BE2C (cell line): Measurements from ENCODE around the gene DUSP16.

Experiments used
- DNase-seq: peaks from one replicate; pipeline ENCODE4 v3.0.0-alpha.2; 2020
- H3K27me3 ChIP-seq: fragments of 250-450 bp; sonication (Bioruptor Pico); 2 replicates; pipeline ENCODE4 v1.5.1; 2020; ENCODE audit warnings: mild to moderate bottlenecking
- H3K36me3 ChIP-seq: fragments of 250-450 bp; sonication (Bioruptor Pico); 2 replicates; pipeline ENCODE4 v1.5.1; 2020; ENCODE audit warnings: mild to moderate bottlenecking
- H3K4me1 ChIP-seq: fragments of 250-450 bp; sonication (Bioruptor Pico); 2 replicates; pipeline ENCODE4 v1.5.1; 2020
- H3K4me3 ChIP-seq: 2 replicates; pipeline ENCODE4 v1.5.1; 2011; ENCODE audit warnings: low read depth, low read length
- H3K9me3 ChIP-seq: fragments of 250-450 bp; sonication (Bioruptor Pico); 2 replicates; pipeline ENCODE4 v1.5.1; 2020
- CTCF ChIP-seq: IDR thresholded peaks from 2 replicates; pipeline ENCODE4 v1.5.1; 2012; ENCODE audit warnings: mild to moderate bottlenecking, low read depth, low read length

DUSP16 gene

GRCh38 chr12:12446786-12447185, 115.9 kb downstream of the DUSP16 start:
- no peak for DNase-seq
- H3K27me3 ChIP-seq, result no peaks in the 10 kb centered on the region
- no peak for TF ChIP-seq CTCF
- H3K36me3 ChIP-seq, result no peaks in the 10 kb centered on the region
- peaks cover 3% of the 10 kb centered on the region; the same call in 1 of the 2 replicates for H3K4me1 ChIP-seq
- no peak overlapping the region for H3K4me3 ChIP-seq
- no peaks in the 10 kb centered on the region for H3K9me3 ChIP-seq

- Histone ChIP-seq H3K9me3 (no peaks in the 10 kb centered on the region), H3K4me3 (no peak overlapping the region), H3K4me1 (peaks cover 3% of the 10 kb centered on the region; the same call in 1 of the 2 replicates), H3K36me3 (no peaks in the 10 kb centered on the region), H3K27me3 (no peaks in the 10 kb centered on the region)
- TF ChIP-seq CTCF, result no peak
- no peak for DNase-seq
Measured at GRCh38 chr12:12445882-12446181, 116.8 kb downstream of the DUSP16 start.

- H3K4me1 ChIP-seq, result peaks cover 3% of the 10 kb centered on the region; the same call in 1 of the 2 replicates
- H3K36me3 ChIP-seq, result no peaks in the 10 kb centered on the region
- H3K4me3 ChIP-seq, result no peak overlapping the region
- no peak for TF ChIP-seq CTCF
- no peaks in the 10 kb centered on the region for H3K9me3 ChIP-seq
- no peak for DNase-seq
- H3K27me3 ChIP-seq, result no peaks in the 10 kb centered on the region
Measured at GRCh38 chr12:12445165-12445881, 117.3 kb downstream of the DUSP16 start.

GRCh38 chr12:12443431-12443878, 119.2 kb downstream of the DUSP16 start:
- no peaks in the 10 kb centered on the region for H3K9me3 ChIP-seq
- H3K4me3 ChIP-seq, result no peak overlapping the region
- H3K4me1 ChIP-seq, result peaks cover 3% of the 10 kb centered on the region; the same call in 1 of the 2 replicates
- no peaks in the 10 kb centered on the region for H3K27me3 ChIP-seq
- TF ChIP-seq CTCF, result no peak
- H3K36me3 ChIP-seq, result no peaks in the 10 kb centered on the region
- no peak for DNase-seq

- Histone ChIP-seq H3K4me3 (no peak overlapping the region), H3K9me3 (no peaks in the 10 kb centered on the region), H3K36me3 (no peaks in the 10 kb centered on the region), H3K27me3 (no peaks in the 10 kb centered on the region), H3K4me1 (peaks cover 3% of the 10 kb centered on the region; the same call in 1 of the 2 replicates)
- no peak for DNase-seq
- TF ChIP-seq CTCF, result no peak
Measured at GRCh38 chr12:12442548-12443071, 120.1 kb downstream of the DUSP16 start.

- DNase-seq, result no peak
- no peaks in the 10 kb centered on the region for H3K9me3 ChIP-seq
- no peaks in the 10 kb centered on the region for H3K36me3 ChIP-seq
- TF ChIP-seq CTCF, result no peak
- H3K4me1 ChIP-seq, result peaks cover 3% of the 10 kb centered on the region; the same call in 1 of the 2 replicates
- no peaks in the 10 kb centered on the region for H3K27me3 ChIP-seq
- H3K4me3 ChIP-seq, result no peak overlapping the region
Measured at GRCh38 chr12:12441843-12442461, 120.7 kb downstream of the DUSP16 start.
